Activated B cell treated with CpG ODN at 0.5 μM for 24 hours (primary cell): ENCODE results near the gene HORMAD2. TPM values are rescaled to one million over a fixed set of nuclear protein-coding genes. Genes with fewer than 3 reads are reported as not detected.

Experiments
- ATAC-seq: fragments of 200-7000 bp; cut with Tn5 transposase; one replicate; pipeline ENCODE4 v1.10.0; 2021; ENCODE audit warnings: low read depth, mild to moderate bottlenecking, moderate library complexity
- CTCF ChIA-PET: fragments of 350-600 bp; sonication (Branson Sonifier 250); formaldehyde crosslinking; loops from one replicate; lab custom pipeline; 2021; ENCODE audit warnings: antibody characterized with exemption; lab: Charles Lee
- POLR2A ChIA-PET: fragments of 350-600 bp; sonication (Branson Sonifier 250); formaldehyde crosslinking; loops from one replicate; lab custom pipeline; 2021; ENCODE audit warnings: antibody characterized with exemption; lab: Charles Lee
- DNase-seq: peaks from one replicate; pipeline ENCODE4 v3.0.0; 2022
- H3K27ac Mint-ChIP-seq: one replicate; pipeline ENCODE4 v1.8.0; 2020; ENCODE audit warnings: mixed read lengths
- H3K27me3 Mint-ChIP-seq: one replicate; pipeline ENCODE4 v1.8.0; 2021; ENCODE audit warnings: mixed read lengths
- H3K36me3 Mint-ChIP-seq: one replicate; pipeline ENCODE4 v1.8.0; 2021; ENCODE audit warnings: low read depth, mixed read lengths
- H3K4me1 Mint-ChIP-seq: one replicate; pipeline ENCODE4 v1.8.0; 2021; ENCODE audit warnings: mixed read lengths
- H3K4me3 Mint-ChIP-seq: one replicate; pipeline ENCODE4 v1.8.0; 2020; ENCODE audit warnings: mild to moderate bottlenecking, mixed read lengths
- H3K9me3 Mint-ChIP-seq: one replicate; pipeline ENCODE4 v1.8.0; 2020; ENCODE audit warnings: mixed read lengths
- CTCF ChIP-seq: fragments of 200-600 bp; IDR thresholded peaks from one replicate; pipeline ENCODE4 v1.8.0; 2022; ENCODE audit warnings: antibody characterized with exemption, mild to moderate bottlenecking
- intact Hi-C: fragments of 100-400 bp; cut with micrococcal nuclease; formaldehyde crosslinking; loops from one replicate; pipeline ENCODE4 v1.15.1; 2024
- total RNA-seq: library from RNA; stranded (reverse); gene quantifications from 2 replicates; pipeline ENCODE4 v1.2.3, GENCODE V29; 2022

Gene HORMAD2
- total RNA-seq, 1 donor from 2014 or later: not detected

- no peak for TF ChIP-seq CTCF
- no peak overlapping the region for H3K27ac Mint-ChIP-seq
- H3K4me1 Mint-ChIP-seq: no peaks in the 10 kb centered on the region
- no peaks in the 10 kb centered on the region for H3K9me3 Mint-ChIP-seq
- DNase-seq: no peak
- peaks cover 8% of the 10 kb centered on the region for H3K27me3 Mint-ChIP-seq
- POLR2A ChIA-PET: no interaction called here
- H3K4me3 Mint-ChIP-seq: no peak overlapping the region
- H3K36me3 Mint-ChIP-seq: no peaks in the 10 kb centered on the region
- no peak for ATAC-seq
- CTCF ChIA-PET: no interaction called here
- intact Hi-C loops: no loop called here
These were observed 52.2 kb downstream of the HORMAD2 start for GRCh38 chr22:30132290-30132996.

GRCh38 chr22:30140414-30140813 lies 60.1 kb downstream of the HORMAD2 start:
- POLR2A ChIA-PET: no interaction called here
- ATAC-seq (no peak), DNase-seq (no peak)
- Mint-ChIP-seq H3K27ac (no peak overlapping the region), H3K36me3 (peaks cover 7% of the 10 kb centered on the region), H3K4me1 (no peaks in the 10 kb centered on the region), H3K9me3 (peaks cover 22% of the 10 kb centered on the region), H3K27me3 (peaks cover 26% of the 10 kb centered on the region), H3K4me3 (no peak overlapping the region)
- CTCF ChIA-PET: no interaction called here
- TF ChIP-seq CTCF: no peak
- intact Hi-C loops: no loop called here

- Mint-ChIP-seq H3K27me3 (peaks cover 34% of the 10 kb centered on the region), H3K36me3 (peaks cover 7% of the 10 kb centered on the region), H3K27ac (no peak overlapping the region), H3K9me3 (peaks cover 22% of the 10 kb centered on the region), H3K4me1 (no peaks in the 10 kb centered on the region), H3K4me3 (no peak overlapping the region)
- CTCF ChIA-PET: no interaction called here
- ATAC-seq (no peak), DNase-seq (no peak)
- TF ChIP-seq CTCF: no peak
- POLR2A ChIA-PET: no interaction called here
- intact Hi-C loops: no loop called here
These were observed 63.0 kb downstream of the HORMAD2 start for GRCh38 chr22:30143265-30143664.

DNA sequence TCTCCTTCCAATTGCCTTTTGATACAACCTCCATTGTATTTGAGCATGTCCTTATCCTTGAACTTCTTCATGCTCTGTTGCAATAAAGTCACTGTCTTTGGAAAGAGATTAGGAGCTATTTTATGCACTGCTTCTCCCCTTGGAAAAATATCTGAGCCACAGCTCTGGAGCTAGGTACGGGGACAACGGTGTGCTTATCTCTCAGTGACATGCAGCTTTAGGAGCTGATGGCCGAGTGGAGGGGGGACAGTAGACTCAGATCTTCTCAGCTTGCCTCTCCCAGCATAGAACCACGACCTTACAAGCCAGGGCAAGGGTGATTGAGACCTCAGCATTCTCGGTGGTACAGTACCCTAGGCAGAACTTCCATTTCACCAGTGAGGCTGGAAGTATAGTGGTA lies 64.1 kb downstream of the HORMAD2 start:
- Mint-ChIP-seq H3K27me3 (peaks cover 35% of the 10 kb centered on the region), H3K4me3 (no peak overlapping the region), H3K9me3 (peaks cover 23% of the 10 kb centered on the region), H3K36me3 (peaks cover 7% of the 10 kb centered on the region), H3K27ac (no peak overlapping the region), H3K4me1 (no peaks in the 10 kb centered on the region)
- intact Hi-C loops: no loop called here
- ATAC-seq (no peak), DNase-seq (no peak)
- POLR2A ChIA-PET: no interaction called here
- CTCF ChIA-PET: no interaction called here
- no peak for TF ChIP-seq CTCF

GRCh38 chr22:30150212-30150611 lies 69.9 kb downstream of the HORMAD2 start:
- H3K27ac Mint-ChIP-seq: no peak overlapping the region
- no peak overlapping the region for H3K4me3 Mint-ChIP-seq
- H3K27me3 Mint-ChIP-seq: peaks cover 11% of the 10 kb centered on the region
- intact Hi-C loops: no loop called here
- DNase-seq (no peak), ATAC-seq (no peak)
- no peaks in the 10 kb centered on the region for H3K36me3 Mint-ChIP-seq
- POLR2A ChIA-PET: no interaction called here
- TF ChIP-seq CTCF: no peak
- peaks cover 5% of the 10 kb centered on the region for H3K9me3 Mint-ChIP-seq
- peaks cover 16% of the 10 kb centered on the region for H3K4me1 Mint-ChIP-seq
- CTCF ChIA-PET: no interaction called here
